A673 (cell line): ENCODE results near the gene PHACTR3. TPM values are rescaled to one million over a fixed set of nuclear protein-coding genes. Genes with fewer than 3 reads are reported as not detected.

Experiments used
- BruUV-seq: library from RNA; stranded (reverse); fragments of 400-500 nt; replicated peaks from 2 replicates; lab custom pipeline; 2021; lab: Mats Ljungman, UMichigan
- CTCF ChIA-PET: fragments of 300-600 bp; sonication (Branson Sonifier 250); formaldehyde crosslinking; loops from one replicate; lab custom pipeline; 2022; ENCODE audit warnings: antibody characterized with exemption; lab: Charles Lee
- POLR2A ChIA-PET: fragments of 300-600 bp; sonication (Branson Sonifier 250); formaldehyde crosslinking; loops from one replicate; lab custom pipeline; 2022; ENCODE audit warnings: antibody characterized with exemption; ENCODE audit not compliant: low non-redundant PET; lab: Charles Lee
- DNase-seq: peaks from one replicate; pipeline ENCODE4 v3.0.0-alpha.2; 2015; ENCODE audit warnings: low spot score
- H3K27ac ChIP-seq: fragments of 200-600 bp; sonication (generic); 2 replicates; pipeline ENCODE4 v1.5.1; 2016; ENCODE audit warnings: mixed run types, low read depth, mild to moderate bottlenecking, mixed read lengths, antibody characterized with exemption, low read length; ENCODE audit not compliant: poor library complexity, severe bottlenecking
- H3K27me3 ChIP-seq: fragments of 200-600 bp; sonication (generic); replicated peaks from 2 replicates; pipeline ENCODE4 v1.6.1; 2017; ENCODE audit warnings: mixed run types, low read depth, mild to moderate bottlenecking, mixed read lengths, antibody characterized with exemption, low read length; ENCODE audit not compliant: insufficient read depth, poor library complexity
- H3K36me3 ChIP-seq: fragments of 200-600 bp; sonication (generic); 2 replicates; pipeline ENCODE4 v1.6.1; 2016; ENCODE audit warnings: mixed run types, mild to moderate bottlenecking, mixed read lengths, antibody characterized with exemption, low read length; ENCODE audit not compliant: insufficient read depth, poor library complexity, severe bottlenecking
- H3K4me1 ChIP-seq: fragments of 200-600 bp; sonication (generic); 2 replicates; pipeline ENCODE4 v1.6.1; 2017; ENCODE audit warnings: mixed run types, mild to moderate bottlenecking, mixed read lengths, antibody characterized with exemption, low read length; ENCODE audit not compliant: insufficient read depth, poor library complexity, severe bottlenecking
- H3K4me3 ChIP-seq: fragments of 200-600 bp; sonication (generic); 2 replicates; pipeline ENCODE4 v1.5.1; 2016; ENCODE audit warnings: low read depth, mixed run types, mild to moderate bottlenecking, mixed read lengths, low read length; ENCODE audit not compliant: poor library complexity, severe bottlenecking
- H3K9me3 ChIP-seq: fragments of 200-600 bp; sonication (generic); 2 replicates; pipeline ENCODE4 v1.6.1; 2016; ENCODE audit warnings: mixed run types, low read depth, mild to moderate bottlenecking, mixed read lengths, antibody characterized with exemption, low read length; ENCODE audit not compliant: poor library complexity, severe bottlenecking
- CTCF ChIP-seq: fragments of 300-800, 200-600 bp; sonication (generic); conservative IDR thresholded peaks from 2 replicates; pipeline ENCODE4 v1.5.1; 2017; ENCODE audit warnings: low read depth, mild to moderate bottlenecking, antibody characterized with exemption, low read length, moderate library complexity, mixed read lengths
- EZH2 ChIP-seq: fragments of 200-600 bp; sonication (generic); IDR thresholded peaks from 2 replicates; pipeline ENCODE4 v1.6.1; 2017; ENCODE audit warnings: borderline replicate concordance, low read depth, mild to moderate bottlenecking, mixed read lengths, antibody characterized with exemption, low read length; ENCODE audit not compliant: poor library complexity, severe bottlenecking
- intact Hi-C: fragments of 100-400 bp; cut with micrococcal nuclease; formaldehyde crosslinking; loops from one replicate; pipeline ENCODE4 v1.10.0; 2022; ENCODE audit not compliant: unreplicated experiment
- total RNA-seq: library from RNA; stranded (reverse); gene quantifications from 2 replicates; pipeline ENCODE4 v1.2.3, GENCODE V29; 2021

Gene PHACTR3
- total RNA-seq, 1 experiment from 2014 or later = 0.17 TPM

DNA sequence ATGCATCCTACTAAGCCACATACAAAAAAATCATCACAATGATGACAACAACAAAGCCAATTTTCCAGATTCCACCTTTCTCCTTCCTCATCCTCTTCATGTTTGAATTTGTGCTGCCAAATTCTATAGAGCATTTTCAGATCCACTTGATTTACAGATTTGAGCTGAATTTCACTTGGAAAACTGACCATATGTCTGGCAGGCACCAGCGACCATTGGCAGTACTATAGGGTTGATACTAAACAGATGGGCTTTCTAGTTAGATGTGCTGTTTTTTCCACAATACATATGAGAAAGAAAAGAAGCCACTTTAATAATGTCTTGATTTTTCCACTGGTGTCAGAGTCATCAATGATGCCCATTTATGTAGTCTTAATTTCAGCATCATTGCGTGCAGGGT, 127.0 kb downstream of the PHACTR3 start:
- Histone ChIP-seq H3K4me1 (no peaks in the 10 kb centered on the region), H3K27ac (no peak overlapping the region), H3K27me3 (peaks cover 4% of the 10 kb centered on the region), H3K4me3 (no peak overlapping the region), H3K9me3 (no peaks in the 10 kb centered on the region), H3K36me3 (no peaks in the 10 kb centered on the region)
- BruUV-seq = no TSS peak
- intact Hi-C loops = no loop called here
- DNase-seq = no peak
- TF ChIP-seq EZH2 (no peak), CTCF (no peak)
- ChIA-PET POLR2A (no interaction called here), CTCF (no interaction called here)

DNA sequence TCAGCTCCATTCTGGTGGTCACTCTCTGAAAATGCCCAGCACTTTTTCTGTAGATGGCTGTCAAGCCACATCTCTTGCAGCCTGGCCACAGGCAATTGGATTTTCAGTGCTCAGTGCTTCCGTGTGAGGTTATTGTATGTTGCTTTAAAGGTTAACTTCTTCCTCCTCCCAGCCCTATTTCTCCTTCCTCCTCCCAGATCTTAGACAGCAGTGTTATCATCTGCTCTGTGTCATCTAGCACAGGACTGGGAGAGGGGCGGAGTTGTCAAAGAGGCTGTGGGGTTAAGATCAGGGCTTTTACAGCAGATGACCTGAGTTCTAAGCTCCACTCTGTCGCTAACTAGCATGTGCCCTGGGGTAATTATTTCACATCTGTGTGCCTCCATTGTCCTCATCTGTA, 129.0 kb downstream of the PHACTR3 start:
- Histone ChIP-seq H3K4me1 (no peaks in the 10 kb centered on the region), H3K27me3 (peaks cover 6% of the 10 kb centered on the region), H3K4me3 (no peak overlapping the region), H3K36me3 (no peaks in the 10 kb centered on the region), H3K9me3 (no peaks in the 10 kb centered on the region), H3K27ac (no peak overlapping the region)
- DNase-seq = no peak
- POLR2A ChIA-PET = no interaction called here
- TF ChIP-seq EZH2 (no peak), CTCF (no peak)
- CTCF ChIA-PET = no interaction called here
- no TSS peak for BruUV-seq
- intact Hi-C loops = no loop called here

GRCh38 chr20:59735486-59735885, 131.1 kb downstream of the PHACTR3 start:
- DNase-seq = no peak

More at GRCh38 chr20:59735486-59735885, 131.1 kb downstream of the PHACTR3 start:
- ChIA-PET POLR2A (no interaction called here), CTCF (no interaction called here)
- peaks cover 12% of the 10 kb centered on the region for H3K27me3 ChIP-seq
- H3K4me1 ChIP-seq = no peaks in the 10 kb centered on the region
- no TSS peak for BruUV-seq
- intact Hi-C loops = no loop called here
- H3K4me3 ChIP-seq = no peak overlapping the region
- TF ChIP-seq CTCF (no peak), EZH2 (no peak)
- no peak overlapping the region for H3K27ac ChIP-seq
- H3K9me3 ChIP-seq = no peaks in the 10 kb centered on the region
- no peaks in the 10 kb centered on the region for H3K36me3 ChIP-seq
